IPS-11a (cell line): ENCODE measurements around the gene C1R.
"Not testable (repeated sequence)": the region's sequence is repeated elsewhere in the genome, so short reads cannot be mapped to it uniquely, and the experiment has no call there.

ENCODE experiments used
- H3K4me3 ChIP-seq: one replicate; pipeline ENCODE4 v1.5.1; 2013; ENCODE audit warnings: low read depth, low read length, control low read depth

Gene C1R

DNA sequence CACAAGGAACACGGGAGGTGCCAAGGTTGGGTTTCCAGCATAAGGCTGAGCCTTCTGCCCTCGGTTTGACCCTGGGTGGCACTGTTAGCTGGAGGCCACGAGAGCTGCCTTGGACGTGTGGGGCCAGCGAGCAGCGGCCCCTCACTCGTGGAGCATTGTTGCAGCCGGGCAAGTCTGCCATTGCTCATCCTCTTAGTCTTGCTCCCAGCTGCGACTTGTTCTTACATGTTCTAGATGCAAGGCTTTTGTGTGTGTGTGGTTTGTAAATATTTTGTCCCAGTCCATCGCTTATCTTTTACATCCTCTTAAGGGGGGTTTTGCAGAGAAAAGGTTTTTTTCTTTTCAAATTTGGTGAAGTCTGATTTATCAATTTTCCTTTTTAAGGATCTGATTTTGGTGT lies 52.8 kb downstream of the C1R start:
- H3K4me3 ChIP-seq, result no peak overlapping the region

- H3K4me3 ChIP-seq, result no peak overlapping the region
Observed at GRCh38 chr12:7038591-7038990, 53.7 kb downstream of the C1R start.

GRCh38 chr12:7037411-7037810 lies 54.8 kb downstream of the C1R start:
- H3K4me3 ChIP-seq, result not testable (repeated sequence)

GRCh38 chr12:7035463-7035862 lies 56.8 kb downstream of the C1R start:
- no peak overlapping the region for H3K4me3 ChIP-seq

GRCh38 chr12:7034464-7034863 lies 57.8 kb downstream of the C1R start:
- H3K4me3 ChIP-seq, result no peak overlapping the region

GRCh38 chr12:7032990-7033389 lies 59.3 kb downstream of the C1R start:
- H3K4me3 ChIP-seq, result no peak overlapping the region

- H3K4me3 ChIP-seq, result no peak overlapping the region
Observed at GRCh38 chr12:7031306-7031705, 60.9 kb downstream of the C1R start.
